ENCODE measurements around the gene B4GALNT2. TPM values are rescaled to one million over a fixed set of nuclear protein-coding genes. Genes with fewer than 3 reads are reported as not detected.

Gene B4GALNT2
- total and polyA plus RNA-seq, 2 of the 8 experiments (the other 6 are each of a cell fraction or from before 2014, with no cell fraction given), result not detected

- CTCF ChIA-PET (ENCODE audit: partially characterized antibody), result interaction anchor here (0.7 kb wide), 1 partner anchor 127 kb away, joined by 3 read pairs; no protein-coding TSS in a partner anchor
These were observed 32.6 kb downstream of the B4GALNT2 start for GRCh38 chr17:49165143-49165542.

More at GRCh38 chr17:49165143-49165542, 32.6 kb downstream of the B4GALNT2 start:
- TF ChIP-seq YY1 (IDR thresholded peaks at IDR 0.05; ENCODE audit: low read depth, low read length), result no peak
- no peak for TF ChIP-seq HDAC6 (IDR thresholded peaks at IDR 0.05; ENCODE audit: low read depth, low read length)
- no peak for TF ChIP-seq SAP30 (IDR thresholded peaks at IDR 0.05; ENCODE audit: insufficient read depth, insufficient replicate concordance, low read length)
- Histone ChIP-seq H2BK120ac (replicated peaks; ENCODE audit: low read depth, low read length) (no peak overlapping the region), H4K8ac (ENCODE audit: extremely low read depth, insufficient read depth, low read length) (no peak overlapping the region), H2BK15ac (ENCODE audit: low read length) (no peak overlapping the region), H3K9ac (replicated peaks in 1 of 4; ENCODE audit: extremely low read depth in 1 of 4, low read depth in 3 of 4, low read length in 3 of 4) (no peak overlapping the region), H2AFZ (ENCODE audit: low read length) (no peak overlapping the region), H4K20me1 (replicated peaks in 1 of 2; ENCODE audit: control insufficient read depth in 1 of 2, insufficient read depth in 2 of 2, low read length in 2 of 2) (no peaks in the 10 kb centered on the region), H3K27ac (ENCODE audit: low read depth, low read length) (no peak overlapping the region), H3K23ac (ENCODE audit: insufficient read length) (no peak overlapping the region), H4K91ac (replicated peaks; ENCODE audit: insufficient read length, low read length) (no peak overlapping the region), H3K18ac (ENCODE audit: extremely low read depth, low read length) (no peak overlapping the region), H3K79me2 (ENCODE audit: control insufficient read depth in 1 of 2, insufficient read depth in 2 of 2, low read length in 2 of 2) (no peaks in the 10 kb centered on the region), H3K9me3 (ENCODE audit: insufficient read depth in 2 of 2, low read depth in 1 of 2, low read length in 1 of 2) (peaks cover 0 to 1% of the 10 kb centered on the region in 2 experiments; a peak in 1 of 4 replicates), H3K36me3 (ENCODE audit: control insufficient read depth in 2 of 4, insufficient read depth in 4 of 4, low read length in 3 of 4) (no peaks in the 10 kb centered on the region), H3K4me2 (ENCODE audit: insufficient read depth in 1 of 2, low read depth in 2 of 2, low read length in 2 of 2) (no peak overlapping the region), H3K14ac (ENCODE audit: insufficient read length) (no peak overlapping the region), H3K23me2 (ENCODE audit: low read depth, low read length) (no peaks in the 10 kb centered on the region), H3K79me1 (ENCODE audit: low read depth, low read length) (no peaks in the 10 kb centered on the region), H3K4ac (replicated peaks; ENCODE audit: insufficient read length, low read depth, low read length) (no peak overlapping the region), H2BK5ac (ENCODE audit: low read depth, low read length) (no peak overlapping the region), H2BK20ac (ENCODE audit: low read length) (no peak overlapping the region), H3K56ac (replicated peaks; ENCODE audit: insufficient read length, low read depth, low read length) (no peak overlapping the region), H3K4me3 (ENCODE audit: extremely low read depth in 1 of 4, insufficient read depth in 2 of 4, low read depth in 3 of 4, low read length in 4 of 4) (no peak overlapping the region), H3K4me1 (replicated peaks in 1 of 4; ENCODE audit: control insufficient read depth in 3 of 4, insufficient read depth in 4 of 4, low read length in 3 of 4) (no peaks in the 10 kb centered on the region), H4K5ac (ENCODE audit: insufficient read length, low read depth, low read length) (no peak overlapping the region), H3K27me3 (replicated peaks in 1 of 4; ENCODE audit: control insufficient read depth in 3 of 4, extremely low read depth in 1 of 4, insufficient read depth in 3 of 4, low read length in 3 of 4) (peaks cover 0 to 2% (median 1%) of the 10 kb centered on the region in 4 experiments; a peak in 1 of 7 replicates), H2BK12ac (ENCODE audit: low read depth, low read length) (no peak overlapping the region), H2AK5ac (ENCODE audit: low read depth, low read length) (no peak overlapping the region)
- 100% methylated on average over 2 of the region's 2 CpGs; no CpG with 5 or more reads in 1 of the 2 experiments for WGBS, 2 experiments (ENCODE audit: extremely low coverage in 1 of 2, insufficient coverage in 1 of 2, insufficient read length in 1 of 2, insufficient replicate concordance in 2 of 2, low coverage in 1 of 2, low lambda C conversion rate in 2 of 2, missing lambda C conversion rate in 1 of 2)
- POLR2A ChIA-PET (ENCODE audit: partially characterized antibody), result no interaction called here
- FAIRE-seq (no peak), DNase-seq (ENCODE audit: low read depth in 1 of 2, low spot score in 2 of 2) (no peak)
